GM23248 (cell line): ENCODE measurements around the gene ARAP3. TPM values are rescaled to one million over a fixed set of nuclear protein-coding genes. Genes with fewer than 3 reads are reported as not detected.

Source experiments
- DNase-seq: peaks from one replicate; pipeline ENCODE4 v3.0.0-alpha.2; 2015
- H2AFZ ChIP-seq: fragments of 200-600 bp; sonication (generic); 2 replicates; pipeline ENCODE4 v1.6.1; 2016; ENCODE audit warnings: antibody characterized with exemption
- H3F3A ChIP-seq: fragments of 200-600 bp; sonication (generic); 2 replicates; pipeline ENCODE4 v1.6.1; 2016; ENCODE audit warnings: mild to moderate bottlenecking, antibody characterized with exemption, mixed run types; ENCODE audit not compliant: insufficient read depth
- H3K27ac ChIP-seq: fragments of 200-600 bp; sonication (generic); 2 replicates; pipeline ENCODE4 v1.5.1; 2016; ENCODE audit warnings: mild to moderate bottlenecking
- H3K27me3 ChIP-seq: fragments of 200-600 bp; sonication (generic); replicated peaks from 2 replicates; pipeline ENCODE4 v1.6.1; 2016; ENCODE audit warnings: mild to moderate bottlenecking; ENCODE audit not compliant: insufficient read depth
- H3K36me3 ChIP-seq: fragments of 200-600 bp; sonication (generic); 2 replicates; pipeline ENCODE4 v1.6.1; 2016; ENCODE audit warnings: low read depth, mild to moderate bottlenecking
- H3K4me1 ChIP-seq: fragments of 200-600 bp; sonication (generic); 2 replicates; pipeline ENCODE4 v1.6.1; 2016; ENCODE audit warnings: mild to moderate bottlenecking; ENCODE audit not compliant: insufficient read depth
- H3K4me2 ChIP-seq: fragments of 200-600 bp; sonication (generic); one replicate; pipeline ENCODE4 v1.6.1; 2016; ENCODE audit warnings: mild to moderate bottlenecking; ENCODE audit not compliant: unreplicated experiment
- H3K4me3 ChIP-seq: fragments of 200-600 bp; sonication (generic); 2 replicates; pipeline ENCODE4 v1.5.1; 2016; ENCODE audit warnings: mild to moderate bottlenecking
- H3K79me2 ChIP-seq: fragments of 200-600 bp; sonication (generic); 2 replicates; pipeline ENCODE4 v1.6.1; 2016; ENCODE audit warnings: mild to moderate bottlenecking; ENCODE audit not compliant: insufficient read depth
- H3K9ac ChIP-seq: fragments of 200-600 bp; sonication (generic); 2 replicates; pipeline ENCODE4 v1.6.1; 2016; ENCODE audit warnings: mild to moderate bottlenecking
- H3K9me2 ChIP-seq: fragments of 200-600 bp; sonication (generic); 2 replicates; pipeline ENCODE4 v1.6.1; 2016; ENCODE audit warnings: mixed run types, mild to moderate bottlenecking, moderate library complexity; ENCODE audit not compliant: insufficient read depth
- H3K9me3 ChIP-seq: fragments of 200-600 bp; sonication (generic); one replicate; pipeline ENCODE4 v1.6.1; 2017; ENCODE audit warnings: low read depth
- H4K20me1 ChIP-seq: fragments of 200-600 bp; sonication (generic); 2 replicates; pipeline ENCODE4 v1.6.0; 2016; ENCODE audit not compliant: insufficient read depth
- EZH2 ChIP-seq: fragments of 200-600 bp; sonication (generic); IDR thresholded peaks from 2 replicates; pipeline ENCODE4 v1.6.1; 2018; ENCODE audit warnings: antibody characterized with exemption, mild to moderate bottlenecking; ENCODE audit not compliant: insufficient read depth, poor library complexity, severe bottlenecking
- EZH2phosphoT487 ChIP-seq: fragments of 200-600 bp; sonication (generic); IDR thresholded peaks from 2 replicates; pipeline ENCODE4 v1.6.1; 2018; ENCODE audit warnings: antibody characterized with exemption, moderate library complexity, mild to moderate bottlenecking, low read depth; ENCODE audit not compliant: insufficient read depth
- WGBS, 2 experiments: methylation state at CpG; one replicate each; pipeline ENCODE4 v1.1.6; 2015 to 2017; ENCODE audit warnings: low lambda C conversion rate in 2 of 2, low coverage in 1 of 2; ENCODE audit errors: missing lambda C conversion rate in 2 of 2; 5-methylcytosine and 5-hydroxymethylcytosine counted together
- in situ Hi-C: fragments of 300-500 bp; cut with MboI; formaldehyde crosslinking; loops from 2 replicates; pipeline ENCODE4 v1.15.0; 2020
- polyA plus RNA-seq: library from polyadenylated mRNA; unstranded; fragments of >200 nt; fragmentation: Nextera tagmentation; extraction: Ambion mirVana; gene quantifications from 2 replicates; pipeline ENCODE4 v1.2.1, GENCODE V29; 2016
- total RNA-seq: library from RNA; depleted of rRNA; stranded (reverse); fragments of >200 nt; shearing (Covaris generic); gene quantifications from 2 replicates; pipeline ENCODE4 v1.2.3, GENCODE V29; 2014

The ARAP3 gene
- total and polyA plus RNA-seq, 2 experiments from 2014 or later, result 2.2 TPM

GRCh38 chr5:141649056-141649688, 32.9 kb downstream of the ARAP3 start:
- peaks cover 5% of the 10 kb centered on the region; the same call in 1 of the 2 replicates for H3K36me3 ChIP-seq
- no peaks in the 10 kb centered on the region for H3K27me3 ChIP-seq
- no peaks in the 10 kb centered on the region for H3K9me2 ChIP-seq
- no peak overlapping the region for H3K4me2 ChIP-seq
- no peak overlapping the region for H2AFZ ChIP-seq
- WGBS, 2 experiments, result 95 to 97% methylated on average over 14 to 17 of the region's 17 CpGs
- H3K4me1 ChIP-seq, result peaks cover 6% of the 10 kb centered on the region; the same call in 1 of the 2 replicates
- no peak overlapping the region for H3K27ac ChIP-seq
- peaks cover 8% of the 10 kb centered on the region; the same call in 1 of the 2 replicates for H3F3A ChIP-seq
- peaks cover 5% of the 10 kb centered on the region for H3K79me2 ChIP-seq
- no peak overlapping the region for H3K9ac ChIP-seq
- TF ChIP-seq EZH2 (no peak), EZH2phosphoT487 (no peak)
- DNase-seq, result no peak
- H3K4me3 ChIP-seq, result no peak overlapping the region
- H4K20me1 ChIP-seq, result no peaks in the 10 kb centered on the region
- no peaks in the 10 kb centered on the region for H3K9me3 ChIP-seq
- in situ Hi-C loops, result no loop called here

- Histone ChIP-seq H3K9me3 (no peaks in the 10 kb centered on the region), H4K20me1 (no peaks in the 10 kb centered on the region), H3K79me2 (peaks cover 5% of the 10 kb centered on the region), H3K4me1 (no peaks in the 10 kb centered on the region), H3K4me2 (no peak overlapping the region), H3K27me3 (no peaks in the 10 kb centered on the region), H3K9me2 (no peaks in the 10 kb centered on the region), H3K27ac (no peak overlapping the region), H3K36me3 (peaks cover 5% of the 10 kb centered on the region; the same call in 1 of the 2 replicates), H3K4me3 (no peak overlapping the region), H3K9ac (no peak overlapping the region), H2AFZ (no peak overlapping the region), H3F3A (peaks cover 13% of the 10 kb centered on the region; the same call in 1 of the 2 replicates)
- 89% methylated on average over 3 of the region's 3 CpGs for WGBS, 2 experiments
- in situ Hi-C loops, result no loop called here
- DNase-seq, result no peak
- TF ChIP-seq EZH2phosphoT487 (no peak), EZH2 (no peak)
These were observed 34.2 kb downstream of the ARAP3 start for GRCh38 chr5:141647851-141648250.

DNA sequence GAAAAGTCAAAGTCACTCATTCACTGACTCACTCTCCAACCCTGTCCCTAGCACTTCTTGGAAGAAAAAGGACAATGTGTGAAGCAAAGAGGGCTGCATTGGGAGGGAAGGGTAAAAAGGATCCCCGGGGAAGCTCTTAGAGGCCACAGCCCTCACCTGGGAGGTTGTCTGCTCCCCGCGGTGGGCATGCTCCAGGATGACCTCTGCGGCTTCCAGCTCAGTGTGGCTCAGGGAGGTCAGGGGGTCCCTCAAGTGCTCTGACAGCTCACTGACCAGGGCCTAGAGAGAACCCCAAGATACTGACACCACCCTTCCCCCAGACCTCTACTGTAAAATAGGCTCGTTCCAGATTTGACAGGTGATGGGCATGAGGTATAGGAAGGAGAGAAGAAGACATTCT, 34.8 kb downstream of the ARAP3 start:
- TF ChIP-seq EZH2, result no peak
- no peak for TF ChIP-seq EZH2phosphoT487
- Histone ChIP-seq H3K9ac (no peak overlapping the region), H2AFZ (no peak overlapping the region), H3K27ac (no peak overlapping the region), H3K9me2 (no peaks in the 10 kb centered on the region), H3K4me1 (peaks cover 2% of the 10 kb centered on the region; the same call in 1 of the 2 replicates), H3K9me3 (no peaks in the 10 kb centered on the region), H3K4me3 (no peak overlapping the region), H3F3A (peaks cover 17% of the 10 kb centered on the region; the same call in 1 of the 2 replicates), H3K27me3 (no peaks in the 10 kb centered on the region), H3K4me2 (no peak overlapping the region), H3K79me2 (peaks cover 5% of the 10 kb centered on the region), H4K20me1 (no peaks in the 10 kb centered on the region), H3K36me3 (peaks cover 5% of the 10 kb centered on the region; the same call in 1 of the 2 replicates)
- WGBS, 2 experiments, result 91 to 92% methylated on average over 5 of the region's 5 CpGs
- in situ Hi-C loops, result no loop called here
- no peak for DNase-seq

- in situ Hi-C loops, result no loop called here
- WGBS, 2 experiments, result 88 to 92% methylated on average over 6 of the region's 6 CpGs
These were observed 36.0 kb downstream of the ARAP3 start for GRCh38 chr5:141646026-141646425.

More at GRCh38 chr5:141646026-141646425, 36.0 kb downstream of the ARAP3 start:
- Histone ChIP-seq H3F3A (peaks cover 14% of the 10 kb centered on the region; the same call in 1 of the 2 replicates), H3K4me1 (peaks cover 5% of the 10 kb centered on the region; the same call in 1 of the 2 replicates), H3K4me3 (no peak overlapping the region), H3K9me2 (no peaks in the 10 kb centered on the region), H3K36me3 (peaks cover 5% of the 10 kb centered on the region; the same call in 1 of the 2 replicates), H3K27ac (no peak overlapping the region), H4K20me1 (no peaks in the 10 kb centered on the region), H2AFZ (no peak overlapping the region), H3K79me2 (peaks cover 5% of the 10 kb centered on the region), H3K9ac (no peak overlapping the region), H3K4me2 (no peak overlapping the region), H3K9me3 (no peaks in the 10 kb centered on the region), H3K27me3 (no peaks in the 10 kb centered on the region)
- TF ChIP-seq EZH2phosphoT487, result no peak
- TF ChIP-seq EZH2, result no peak
- no peak for DNase-seq
